Measurements from ENCODE around the gene LDHAL6B.
"Not testable (repeated sequence)": the region's sequence is repeated elsewhere in the genome, so short reads cannot be mapped to it uniquely, and the experiment has no call there.

The LDHAL6B gene

GRCh38 chr15:59206623-59207183 lies at the start of gene LDHAL6B:
LDHAL6B (plus strand) TSS chr15:59206843; CDS start chr15:59206941, 98 bp downstream.
- in situ Hi-C loops (cut with HindIII; ENCODE audit: low sequenced_read_pairs) = no loop called here
- H3K4me3 ChIP-seq (ENCODE audit: low read depth, low read length) = no peak within 1 kb of the TSS
- TF ChIP-seq CTCF (IDR thresholded peaks at IDR 0.05; ENCODE audit: low read depth, low read length) = no peak
- DNase-seq (ENCODE audit: low read depth, low spot score) = no peak

- no peak overlapping the region for H3K4me3 ChIP-seq (ENCODE audit: low read depth, low read length)
- DNase-seq (ENCODE audit: low read depth, low spot score) = no peak
- TF ChIP-seq CTCF (IDR thresholded peaks at IDR 0.05; ENCODE audit: low read depth, low read length) = no peak
- in situ Hi-C loops (cut with HindIII; ENCODE audit: low sequenced_read_pairs) = no loop called here
These were observed 49.2 kb upstream of the LDHAL6B start for GRCh38 chr15:59157396-59157795.

DNA sequence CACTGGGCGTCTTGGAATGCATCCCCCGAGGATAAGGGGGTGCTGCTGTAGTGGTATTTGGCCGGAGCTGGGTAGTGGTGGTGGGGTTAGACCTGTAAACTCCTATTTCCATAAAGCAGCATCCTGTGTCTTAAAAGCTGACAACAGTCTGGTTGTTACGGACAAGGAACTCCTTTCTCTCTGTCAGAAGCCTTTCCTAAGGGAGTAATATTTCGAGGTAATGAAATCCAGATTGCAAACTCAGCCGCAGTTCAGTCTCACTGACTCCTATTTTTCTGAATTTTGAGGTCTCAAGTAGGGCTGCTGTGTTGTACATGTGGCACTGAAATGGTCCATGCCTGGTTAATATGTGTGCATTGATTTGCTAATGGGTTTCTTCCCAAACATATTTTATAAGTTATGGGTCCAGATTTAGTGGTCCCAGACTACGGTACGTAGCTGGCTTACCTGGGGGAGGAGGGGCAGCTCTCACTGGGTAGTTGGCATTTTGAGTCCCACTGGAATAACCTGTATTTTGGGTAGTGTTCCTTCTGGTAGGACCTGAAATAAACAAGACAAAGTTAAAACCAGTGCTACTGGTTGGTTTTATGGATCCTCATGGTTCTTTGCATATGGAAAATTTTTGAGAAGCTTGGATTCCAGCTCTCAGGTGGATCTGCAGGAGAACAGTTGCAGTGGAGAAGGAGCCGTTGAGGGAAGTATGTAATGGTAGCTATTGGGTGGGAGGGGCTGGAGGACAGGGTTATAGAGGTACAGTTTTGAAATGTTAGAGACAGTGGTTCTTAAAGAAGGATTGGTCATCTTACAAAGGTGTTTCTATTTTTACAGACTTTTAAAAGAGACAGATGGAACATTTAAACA lies 48.6 kb upstream of the LDHAL6B start:
- H3K4me3 ChIP-seq (ENCODE audit: low read depth, low read length) = no peak overlapping the region
- no peak for DNase-seq (ENCODE audit: low read depth, low spot score)
- in situ Hi-C loops (cut with HindIII; ENCODE audit: low sequenced_read_pairs) = no loop called here
- no peak for TF ChIP-seq CTCF (IDR thresholded peaks at IDR 0.05; ENCODE audit: low read depth, low read length)

- in situ Hi-C loops (cut with HindIII; ENCODE audit: low sequenced_read_pairs) = no loop called here
- TF ChIP-seq CTCF (IDR thresholded peaks at IDR 0.05; ENCODE audit: low read depth, low read length) = no peak
- H3K4me3 ChIP-seq (ENCODE audit: low read depth, low read length) = no peak overlapping the region
- DNase-seq (ENCODE audit: low read depth, low spot score) = no peak
These were observed 48.0 kb upstream of the LDHAL6B start for GRCh38 chr15:59158701-59159034.

DNA sequence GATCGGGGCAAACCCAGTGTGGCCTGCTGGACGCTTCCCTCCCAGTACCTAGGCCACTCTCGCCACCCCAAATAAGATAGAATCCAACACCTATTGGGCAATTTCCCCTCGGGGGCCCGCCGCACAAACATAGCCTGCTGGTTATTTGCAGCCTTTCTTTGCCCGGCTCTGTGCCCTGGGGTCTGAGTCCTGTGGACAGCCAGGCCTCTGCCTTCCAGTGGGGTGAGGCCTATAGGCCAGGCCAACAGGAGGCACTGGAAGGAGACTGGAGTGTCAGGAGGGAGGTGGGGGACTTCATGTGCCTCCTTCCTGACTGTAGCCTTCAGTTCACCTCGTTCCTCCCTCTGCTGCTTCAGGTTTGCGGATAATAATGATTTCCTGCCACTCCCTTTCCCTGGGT lies 47.4 kb upstream of the LDHAL6B start:
- TF ChIP-seq CTCF (IDR thresholded peaks at IDR 0.05; ENCODE audit: low read depth, low read length) = no peak
- in situ Hi-C loops (cut with HindIII; ENCODE audit: low sequenced_read_pairs) = no loop called here
- no peak for DNase-seq (ENCODE audit: low read depth, low spot score)
- H3K4me3 ChIP-seq (ENCODE audit: low read depth, low read length) = no peak overlapping the region

DNA sequence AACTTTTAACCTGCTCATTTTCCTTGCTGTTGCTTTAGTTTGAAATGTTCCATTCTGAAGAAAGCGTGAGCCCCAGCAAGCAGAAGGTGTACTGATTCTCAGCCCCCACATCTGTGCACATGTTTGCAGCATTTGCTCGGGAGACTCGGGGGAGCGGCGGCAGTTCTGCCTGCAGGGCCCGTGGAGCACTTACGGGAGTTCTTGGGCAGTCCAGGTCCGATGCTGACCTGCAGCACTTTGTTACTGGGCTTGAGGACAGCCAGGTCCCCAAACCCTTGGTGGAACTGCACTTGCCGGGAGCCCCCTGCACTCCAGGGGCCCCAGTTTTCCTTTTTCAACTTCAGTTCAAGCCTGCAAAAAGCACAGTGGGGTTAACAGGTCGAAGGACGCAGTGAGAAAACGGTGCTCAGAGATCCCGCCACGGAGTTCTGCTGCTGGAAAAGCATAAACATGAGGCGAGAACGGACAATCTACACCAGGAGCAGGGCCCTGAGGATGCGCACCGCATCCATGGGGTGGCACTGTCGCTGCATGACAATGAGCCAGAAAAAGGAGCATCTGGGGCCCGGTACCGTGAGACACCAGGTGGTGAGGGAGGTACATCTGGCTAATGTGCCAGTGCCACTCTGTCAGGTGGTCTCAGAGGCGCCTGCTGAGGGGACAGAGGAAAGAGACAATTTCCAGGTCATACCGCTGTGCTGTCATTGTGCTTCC lies 45.6 kb upstream of the LDHAL6B start:
- in situ Hi-C loops (cut with HindIII; ENCODE audit: low sequenced_read_pairs) = no loop called here
- peak; percentile 64 for TF ChIP-seq CTCF (IDR thresholded peaks at IDR 0.05; ENCODE audit: low read depth, low read length)
- H3K4me3 ChIP-seq (ENCODE audit: low read depth, low read length) = no peak overlapping the region
- DNase-seq (ENCODE audit: low read depth, low spot score) = no peak

DNA sequence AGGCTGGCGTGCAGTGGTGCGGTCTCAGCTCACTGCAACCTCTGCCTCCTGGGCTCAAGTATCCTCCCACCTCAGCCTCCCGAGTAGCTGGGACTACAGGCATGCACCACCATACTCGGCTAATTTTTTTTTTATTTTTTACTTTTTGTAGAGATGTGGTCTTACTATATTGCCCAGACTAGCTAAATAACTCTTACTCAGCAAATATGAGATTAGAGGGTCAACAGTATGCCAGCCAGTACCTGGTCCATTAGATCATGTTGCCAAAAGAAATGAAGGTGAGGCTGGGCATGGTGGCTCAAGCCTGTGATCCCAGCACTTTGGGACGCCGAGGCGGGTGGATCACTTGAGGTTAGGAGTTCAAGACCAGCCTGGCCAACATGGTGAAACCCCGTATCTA lies 44.6 kb upstream of the LDHAL6B start:
- DNase-seq (ENCODE audit: low read depth, low spot score); in situ Hi-C loops (cut with HindIII; ENCODE audit: low sequenced_read_pairs); H3K4me3 ChIP-seq (ENCODE audit: low read depth, low read length): not testable (repeated sequence)

Measured in astrocyte of the spinal cord (primary cell).